Brain microvascular endothelial cell (primary cell): ENCODE measurements around the gene ESYT2.

Experiments used
- DNase-seq: peaks from one replicate; pipeline ENCODE4 v3.0.0-alpha.2; 2020
- H3K27ac ChIP-seq: fragments of 250-450 bp; sonication (Bioruptor Pico); 2 replicates; pipeline ENCODE4 v1.5.1; 2020; ENCODE audit warnings: mild to moderate bottlenecking, moderate library complexity
- H3K27me3 ChIP-seq: fragments of 250-450 bp; sonication (Bioruptor Pico); replicated peaks from 2 replicates; pipeline ENCODE4 v1.5.1; 2020; ENCODE audit warnings: mild to moderate bottlenecking
- H3K36me3 ChIP-seq: fragments of 250-450 bp; sonication (Bioruptor Pico); replicated peaks from 2 replicates; pipeline ENCODE4 v1.5.1; 2020; ENCODE audit warnings: mild to moderate bottlenecking
- H3K4me3 ChIP-seq: 2 replicates; pipeline ENCODE4 v1.5.1; 2011; ENCODE audit warnings: low read depth, mild to moderate bottlenecking, control low read depth, low read length, moderate library complexity
- CTCF ChIP-seq: IDR thresholded peaks from 2 replicates; pipeline ENCODE4 v1.5.1; 2011; ENCODE audit warnings: low read depth, mild to moderate bottlenecking, moderate library complexity, low read length, control low read depth, inconsistent platforms; ENCODE audit errors: missing control alignments
- in situ Hi-C: cut with HindIII; loops from 2 replicates; pipeline ENCODE4 v1.10.0; 2017; ENCODE audit warnings: low sequenced_read_pairs, low pct_ligation_motif_present

Gene ESYT2

GRCh38 chr7:158774952-158775351 is 54.4 kb downstream of the ESYT2 start:
- Histone ChIP-seq H3K27me3 (no peaks in the 10 kb centered on the region), H3K4me3 (no peak overlapping the region), H3K36me3 (peaks cover 22% of the 10 kb centered on the region), H3K27ac (no peak overlapping the region)
- DNase-seq = no peak
- in situ Hi-C loops = no loop called here
- TF ChIP-seq CTCF = no peak

DNA sequence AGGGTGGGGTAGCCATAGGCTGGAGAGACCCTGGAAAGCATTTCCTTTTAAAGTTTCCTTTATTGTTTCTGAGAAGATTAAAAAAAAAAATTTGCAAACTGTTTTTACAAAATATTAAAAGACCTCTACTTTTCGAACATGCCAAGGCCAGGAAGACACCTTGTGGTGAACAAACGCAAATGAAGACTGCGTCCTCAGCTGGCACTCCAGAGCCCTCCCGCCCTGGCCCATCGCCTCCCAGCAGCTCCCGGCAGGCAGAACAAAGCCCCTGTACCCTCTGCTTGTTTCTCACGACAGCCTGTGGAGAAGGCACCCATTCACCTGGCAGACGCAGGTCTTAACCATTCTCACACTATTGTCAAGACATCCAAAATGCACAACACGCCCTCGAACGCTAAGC is 56.4 kb downstream of the ESYT2 start:
- in situ Hi-C loops = no loop called here
- H3K36me3 ChIP-seq = peaks cover 22% of the 10 kb centered on the region

GRCh38 chr7:158771213-158771834 is 58.0 kb downstream of the ESYT2 start:
- Histone ChIP-seq H3K36me3 (peaks cover 25% of the 10 kb centered on the region), H3K4me3 (no peak overlapping the region), H3K27me3 (no peaks in the 10 kb centered on the region), H3K27ac (no peak overlapping the region)
- TF ChIP-seq CTCF = no peak
- in situ Hi-C loops = no loop called here
- no peak for DNase-seq

More for the DNA sequence above, 56.4 kb downstream of the ESYT2 start:
- TF ChIP-seq CTCF = peak; percentile 28
- Histone ChIP-seq H3K27me3 (no peaks in the 10 kb centered on the region), H3K4me3 (no peak overlapping the region), H3K27ac (no peak overlapping the region)
- no peak for DNase-seq

- Histone ChIP-seq H3K27ac (no peak overlapping the region), H3K36me3 (peaks cover 42% of the 10 kb centered on the region), H3K4me3 (no peak overlapping the region), H3K27me3 (no peaks in the 10 kb centered on the region)
- DNase-seq = no peak
- TF ChIP-seq CTCF = no peak
- in situ Hi-C loops = no loop called here
Measured at GRCh38 chr7:158767707-158768106, 61.6 kb downstream of the ESYT2 start.

- DNase-seq = no peak
- Histone ChIP-seq H3K27me3 (no peaks in the 10 kb centered on the region), H3K4me3 (no peak overlapping the region), H3K27ac (no peak overlapping the region), H3K36me3 (peaks cover 47% of the 10 kb centered on the region)
- no peak for TF ChIP-seq CTCF
- in situ Hi-C loops = no loop called here
Measured at GRCh38 chr7:158766570-158767281, 62.6 kb downstream of the ESYT2 start.

GRCh38 chr7:158765020-158765419 is 64.3 kb downstream of the ESYT2 start:
- H3K27ac ChIP-seq = no peak overlapping the region
- H3K27me3 ChIP-seq = no peaks in the 10 kb centered on the region
- in situ Hi-C loops = no loop called here

More at GRCh38 chr7:158765020-158765419, 64.3 kb downstream of the ESYT2 start:
- Histone ChIP-seq H3K36me3 (peaks cover 50% of the 10 kb centered on the region), H3K4me3 (no peak overlapping the region)
- DNase-seq = no peak
- no peak for TF ChIP-seq CTCF
